ENCODE data around the gene PSTPIP1. TPM values are rescaled to one million over a fixed set of nuclear protein-coding genes. Genes with fewer than 3 reads are reported as not detected.

Gene PSTPIP1
- total and polyA plus RNA-seq, 10 of the 15 experiments (the other 5 are each of a cell fraction or from before 2014, with no cell fraction given): 0.50 to 29.3 (median 14.5) TPM

DNA sequence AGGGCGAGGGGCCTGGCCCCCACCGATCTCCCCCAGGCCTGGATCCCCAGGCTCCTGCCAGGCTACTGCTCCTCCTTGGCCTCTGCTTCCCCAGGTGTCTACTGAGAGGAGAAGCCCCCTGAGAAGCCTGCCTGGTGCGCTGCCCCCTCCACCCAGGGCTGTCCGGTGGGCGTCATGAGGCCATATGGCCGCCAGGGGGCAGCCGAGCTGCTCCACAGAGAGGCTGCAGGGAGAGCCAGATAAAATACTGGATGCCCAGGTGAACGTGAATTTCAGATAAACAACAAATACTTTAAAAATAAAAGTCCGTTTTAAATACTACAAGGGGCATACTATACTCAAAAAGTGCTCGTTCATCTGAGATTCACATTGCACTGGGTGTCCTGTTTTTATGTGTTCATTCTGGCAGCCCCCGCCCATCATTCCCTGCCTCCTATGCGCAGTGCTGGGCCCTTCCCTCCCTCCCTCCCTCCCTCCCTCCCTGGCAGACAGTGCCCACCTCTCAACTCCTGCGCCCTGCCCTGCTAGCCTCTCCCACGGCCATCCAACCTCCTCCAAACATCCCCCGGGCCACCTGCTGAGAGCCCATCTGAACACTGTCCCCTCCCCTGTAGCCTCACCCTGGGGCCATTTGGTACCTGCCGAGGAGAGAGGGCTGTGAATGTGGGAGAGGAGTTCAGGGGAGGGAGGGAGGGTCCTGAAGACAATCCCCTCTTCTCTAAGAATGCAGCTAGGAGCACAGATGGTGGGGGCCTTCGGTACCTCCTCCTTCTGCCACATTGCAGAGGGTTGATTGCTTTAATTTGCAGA lies 29.6 kb downstream of the PSTPIP1 start:
- ChIA-PET SMC1A (ENCODE audit: uncharacterized antibody, unreplicated experiment) (interaction anchor here (1.0 to 22.2 kb wide), 14 partner anchors 9 to 163 kb away, joined by 3 to 375 read pairs (median 4); no protein-coding TSS in a partner anchor), CTCF (interaction anchor here (0.6 to 17.4 kb wide), 22 partner anchors 7 to 519 kb away, joined by 3 to 483 read pairs (median 6); partner anchors contain the start of gene PSTPIP1)

More for the DNA sequence above, 29.6 kb downstream of the PSTPIP1 start:
- ATAC-seq (peak; percentile 66), DNase-seq (ENCODE audit: low read depth, low spot score) (no peak), FAIRE-seq (no peak)
- Histone ChIP-seq H4K20me1 (ENCODE audit: control insufficient read depth, insufficient read depth) (no peaks in the 10 kb centered on the region), H3K79me2 (ENCODE audit: control insufficient read depth, insufficient read depth, low read length) (no peaks in the 10 kb centered on the region), H3K27ac (ENCODE audit: control insufficient read depth, insufficient read depth) (no peak overlapping the region), H3K4me1 (ENCODE audit: control insufficient read depth, insufficient read depth, low read length) (peaks cover 33% of the 10 kb centered on the region), H2AFZ (ENCODE audit: control insufficient read depth, low read depth, low read length) (no peak overlapping the region), H3K9ac (ENCODE audit: control insufficient read depth, insufficient read depth, low read length) (no peak overlapping the region), H3K27me3 (replicated peaks in 1 of 2; ENCODE audit: control insufficient read depth in 2 of 2, insufficient read depth in 2 of 2, low read length in 1 of 2) (no peaks in the 10 kb centered on the region), H3K4me3 (no peak overlapping the region), H3K36me3 (ENCODE audit: control insufficient read depth in 2 of 2, insufficient read depth in 2 of 2, low read length in 1 of 2) (no peaks in the 10 kb centered on the region), H3K4me2 (ENCODE audit: control insufficient read depth, insufficient read depth) (no peak overlapping the region), H3K9me3 (replicated peaks; ENCODE audit: control insufficient read depth, insufficient read depth, low read length) (no peaks in the 10 kb centered on the region)
- RAD21 ChIA-PET (ENCODE audit: unreplicated experiment): interaction anchor here (0.8 to 15.5 kb wide), 6 partner anchors 11 to 519 kb away, joined by 3 to 259 read pairs (median 5); no protein-coding TSS in a partner anchor
- no TSS peak for BruUV-seq (replicated peaks)
- in situ Hi-C loops (cut with MboI) (no loop called here), intact Hi-C loops (cut with micrococcal nuclease; ENCODE audit: unreplicated experiment) (loop anchor here (2.0 kb wide), 1 partner anchor 52 kb away; no protein-coding TSS in a partner anchor)
- TF ChIP-seq, protein P1, sequence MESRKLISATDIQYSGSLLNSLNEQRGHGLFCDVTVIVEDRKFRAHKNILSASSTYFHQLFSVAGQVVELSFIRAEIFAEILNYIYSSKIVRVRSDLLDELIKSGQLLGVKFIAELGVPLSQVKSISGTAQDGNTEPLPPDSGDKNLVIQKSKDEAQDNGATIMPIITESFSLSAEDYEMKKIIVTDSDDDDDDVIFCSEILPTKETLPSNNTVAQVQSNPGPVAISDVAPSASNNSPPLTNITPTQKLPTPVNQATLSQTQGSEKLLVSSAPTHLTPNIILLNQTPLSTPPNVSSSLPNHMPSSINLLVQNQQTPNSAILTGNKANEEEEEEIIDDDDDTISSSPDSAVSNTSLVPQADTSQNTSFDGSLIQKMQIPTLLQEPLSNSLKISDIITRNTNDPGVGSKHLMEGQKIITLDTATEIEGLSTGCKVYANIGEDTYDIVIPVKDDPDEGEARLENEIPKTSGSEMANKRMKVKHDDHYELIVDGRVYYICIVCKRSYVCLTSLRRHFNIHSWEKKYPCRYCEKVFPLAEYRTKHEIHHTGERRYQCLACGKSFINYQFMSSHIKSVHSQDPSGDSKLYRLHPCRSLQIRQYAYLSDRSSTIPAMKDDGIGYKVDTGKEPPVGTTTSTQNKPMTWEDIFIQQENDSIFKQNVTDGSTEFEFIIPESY (IDR thresholded peaks at IDR 0.05): peak; percentile 80; the same call in 1 of the 2 replicates
- TF ChIP-seq SMC3 (IDR thresholded peaks at IDR 0.05; ENCODE audit: borderline replicate concordance, low read length): peak; percentile 79
- peak; percentile 71 for TF ChIP-seq YY1 (IDR thresholded peaks at IDR 0.05; ENCODE audit: low read depth, low read length)
- no peak for TF ChIP-seq EZH2 (IDR thresholded peaks at IDR 0.05; ENCODE audit: borderline replicate concordance, control insufficient read depth, low read depth, low read length)
- TF ChIP-seq, protein P2, sequence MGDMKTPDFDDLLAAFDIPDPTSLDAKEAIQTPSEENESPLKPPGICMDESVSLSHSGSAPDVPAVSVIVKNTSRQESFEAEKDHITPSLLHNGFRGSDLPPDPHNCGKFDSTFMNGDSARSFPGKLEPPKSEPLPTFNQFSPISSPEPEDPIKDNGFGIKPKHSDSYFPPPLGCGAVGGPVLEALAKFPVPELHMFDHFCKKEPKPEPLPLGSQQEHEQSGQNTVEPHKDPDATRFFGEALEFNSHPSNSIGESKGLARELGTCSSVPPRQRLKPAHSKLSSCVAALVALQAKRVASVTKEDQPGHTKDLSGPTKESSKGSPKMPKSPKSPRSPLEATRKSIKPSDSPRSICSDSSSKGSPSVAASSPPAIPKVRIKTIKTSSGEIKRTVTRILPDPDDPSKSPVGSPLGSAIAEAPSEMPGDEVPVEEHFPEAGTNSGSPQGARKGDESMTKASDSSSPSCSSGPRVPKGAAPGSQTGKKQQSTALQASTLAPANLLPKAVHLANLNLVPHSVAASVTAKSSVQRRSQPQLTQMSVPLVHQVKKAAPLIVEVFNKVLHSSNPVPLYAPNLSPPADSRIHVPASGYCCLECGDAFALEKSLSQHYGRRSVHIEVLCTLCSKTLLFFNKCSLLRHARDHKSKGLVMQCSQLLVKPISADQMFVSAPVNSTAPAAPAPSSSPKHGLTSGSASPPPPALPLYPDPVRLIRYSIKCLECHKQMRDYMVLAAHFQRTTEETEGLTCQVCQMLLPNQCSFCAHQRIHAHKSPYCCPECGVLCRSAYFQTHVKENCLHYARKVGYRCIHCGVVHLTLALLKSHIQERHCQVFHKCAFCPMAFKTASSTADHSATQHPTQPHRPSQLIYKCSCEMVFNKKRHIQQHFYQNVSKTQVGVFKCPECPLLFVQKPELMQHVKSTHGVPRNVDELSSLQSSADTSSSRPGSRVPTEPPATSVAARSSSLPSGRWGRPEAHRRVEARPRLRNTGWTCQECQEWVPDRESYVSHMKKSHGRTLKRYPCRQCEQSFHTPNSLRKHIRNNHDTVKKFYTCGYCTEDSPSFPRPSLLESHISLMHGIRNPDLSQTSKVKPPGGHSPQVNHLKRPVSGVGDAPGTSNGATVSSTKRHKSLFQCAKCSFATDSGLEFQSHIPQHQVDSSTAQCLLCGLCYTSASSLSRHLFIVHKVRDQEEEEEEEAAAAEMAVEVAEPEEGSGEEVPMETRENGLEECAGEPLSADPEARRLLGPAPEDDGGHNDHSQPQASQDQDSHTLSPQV (IDR thresholded peaks at IDR 0.05): no peak
- no peak for TF ChIP-seq HDAC2 (IDR thresholded peaks at IDR 0.05)
- TF ChIP-seq, protein P3, sequence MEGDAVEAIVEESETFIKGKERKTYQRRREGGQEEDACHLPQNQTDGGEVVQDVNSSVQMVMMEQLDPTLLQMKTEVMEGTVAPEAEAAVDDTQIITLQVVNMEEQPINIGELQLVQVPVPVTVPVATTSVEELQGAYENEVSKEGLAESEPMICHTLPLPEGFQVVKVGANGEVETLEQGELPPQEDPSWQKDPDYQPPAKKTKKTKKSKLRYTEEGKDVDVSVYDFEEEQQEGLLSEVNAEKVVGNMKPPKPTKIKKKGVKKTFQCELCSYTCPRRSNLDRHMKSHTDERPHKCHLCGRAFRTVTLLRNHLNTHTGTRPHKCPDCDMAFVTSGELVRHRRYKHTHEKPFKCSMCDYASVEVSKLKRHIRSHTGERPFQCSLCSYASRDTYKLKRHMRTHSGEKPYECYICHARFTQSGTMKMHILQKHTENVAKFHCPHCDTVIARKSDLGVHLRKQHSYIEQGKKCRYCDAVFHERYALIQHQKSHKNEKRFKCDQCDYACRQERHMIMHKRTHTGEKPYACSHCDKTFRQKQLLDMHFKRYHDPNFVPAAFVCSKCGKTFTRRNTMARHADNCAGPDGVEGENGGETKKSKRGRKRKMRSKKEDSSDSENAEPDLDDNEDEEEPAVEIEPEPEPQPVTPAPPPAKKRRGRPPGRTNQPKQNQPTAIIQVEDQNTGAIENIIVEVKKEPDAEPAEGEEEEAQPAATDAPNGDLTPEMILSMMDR (IDR thresholded peaks at IDR 0.05 in 2 of 3, conservative IDR thresholded peaks at IDR 0.05 in 1 of 3; ENCODE audit: control insufficient read depth in 2 of 3, extremely low read depth in 1 of 3, insufficient read depth in 1 of 3, low read depth in 3 of 3, low read length in 3 of 3): peak; percentile 75 to 93 (median 83)
- TF ChIP-seq CREM (IDR thresholded peaks at IDR 0.05; ENCODE audit: low read depth): 0 out of 2 replicates have a peak, but pooled peaks have one; percentile 22
- TF ChIP-seq, protein P4, sequence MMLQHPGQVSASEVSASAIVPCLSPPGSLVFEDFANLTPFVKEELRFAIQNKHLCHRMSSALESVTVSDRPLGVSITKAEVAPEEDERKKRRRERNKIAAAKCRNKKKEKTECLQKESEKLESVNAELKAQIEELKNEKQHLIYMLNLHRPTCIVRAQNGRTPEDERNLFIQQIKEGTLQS (IDR thresholded peaks at IDR 0.05; ENCODE audit: borderline replicate concordance, extremely low read depth, low read depth, low read length): no peak
- TF ChIP-seq LARP7 (IDR thresholded peaks at IDR 0.05): no peak
- 0 out of 2 replicates have a peak, but pooled peaks have one; percentile 51 for TF ChIP-seq STAT1 (conservative IDR thresholded peaks at IDR 0.05)
- TF ChIP-seq POU2F2 (IDR thresholded peaks at IDR 0.05; ENCODE audit: borderline replicate concordance, low read depth, low read length): no peak
- no peak for TF ChIP-seq NFIC (IDR thresholded peaks at IDR 0.05; ENCODE audit: low read depth, low read length)
- peak; percentile 83 for TF ChIP-seq RAD21 (IDR thresholded peaks at IDR 0.05; ENCODE audit: insufficient read depth, low read depth, low read length)
- WGBS (ENCODE audit: insufficient coverage, insufficient replicate concordance, low lambda C conversion rate, missing lambda C conversion rate): 39% methylated on average over 16 of the region's 17 CpGs
- POLR2A ChIA-PET: interaction anchor here (1.0 to 5.9 kb wide), 2 partner anchors 26 to 36 kb away, joined by 3 to 39 read pairs; no protein-coding TSS in a partner anchor
